ENCODE data around the gene IRF2BPL. TPM values are rescaled to one million over a fixed set of nuclear protein-coding genes. Genes with fewer than 3 reads are reported as not detected.
A peak's percentile ranks its signal among the peaks of the same experiment; 100 is the strongest.

Gene IRF2BPL
- total RNA-seq = 51.9 TPM
- long read RNA-seq, full-length matches to known transcripts = 5 of 5 reads
- long read RNA-seq, partial matches to known transcripts = 0 of 5 reads
- long read RNA-seq, other reads (novel, unspliced or antisense) = 0 of 5 reads

GRCh38 chr14:77028384-77029231, at the start of gene IRF2BPL:
IRF2BPL (minus strand) TSS chr14:77028708; CDS start chr14:77027792, 916 bp downstream.
- peak; percentile 100 for DNase-seq (ENCODE audit: low spot score)

- DNase-seq (ENCODE audit: low spot score) = no peak
Observed at GRCh38 chr14:77077040-77077439, 48.5 kb upstream of the IRF2BPL start.

GRCh38 chr14:77076113-77076631, 47.7 kb upstream of the IRF2BPL start:
- no peak for DNase-seq (ENCODE audit: low spot score)

- DNase-seq (ENCODE audit: low spot score) = no peak
Observed at GRCh38 chr14:77074969-77075368, 46.5 kb upstream of the IRF2BPL start.

GRCh38 chr14:77071938-77072388, 43.5 kb upstream of the IRF2BPL start:
- no peak for DNase-seq (ENCODE audit: low spot score)

GRCh38 chr14:77069551-77069950, 41.0 kb upstream of the IRF2BPL start:
- DNase-seq (ENCODE audit: low spot score) = no peak

GRCh38 chr14:77068517-77069200, 40.2 kb upstream of the IRF2BPL start:
- no peak for DNase-seq (ENCODE audit: low spot score)

GRCh38 chr14:77067632-77068516, 39.4 kb upstream of the IRF2BPL start:
- no peak for DNase-seq (ENCODE audit: low spot score)

- no peak for DNase-seq (ENCODE audit: low spot score)
Observed at GRCh38 chr14:77066578-77067172, 38.2 kb upstream of the IRF2BPL start.

GRCh38 chr14:77065851-77066577, 37.5 kb upstream of the IRF2BPL start:
- DNase-seq (ENCODE audit: low spot score) = no peak

- DNase-seq (ENCODE audit: low spot score) = no peak
Observed at GRCh38 chr14:77064521-77065178, 36.1 kb upstream of the IRF2BPL start.

- no peak for DNase-seq (ENCODE audit: low spot score)
Observed at GRCh38 chr14:77063571-77064171, 35.2 kb upstream of the IRF2BPL start.

- DNase-seq (ENCODE audit: low spot score) = no peak
Observed at GRCh38 chr14:77062261-77062660, 33.8 kb upstream of the IRF2BPL start.

- no peak for DNase-seq (ENCODE audit: low spot score)
Observed at GRCh38 chr14:77061630-77062257, 33.2 kb upstream of the IRF2BPL start.

GRCh38 chr14:77059276-77059915, 30.9 kb upstream of the IRF2BPL start:
- DNase-seq (ENCODE audit: low spot score) = no peak

- no peak for DNase-seq (ENCODE audit: low spot score)
Observed at GRCh38 chr14:77058785-77059184, 30.3 kb upstream of the IRF2BPL start.

- no peak for DNase-seq (ENCODE audit: low spot score)
Observed at GRCh38 chr14:77058117-77058516, 29.6 kb upstream of the IRF2BPL start.

- DNase-seq (ENCODE audit: low spot score) = no peak
Observed at GRCh38 chr14:77055981-77056380, 27.5 kb upstream of the IRF2BPL start.
